KBM-7 (cell line): ENCODE measurements around the gene CFAP52.
A peak's percentile ranks its signal among the peaks of the same experiment; 100 is the strongest.
"Not testable (repeated sequence)": the region's sequence is repeated elsewhere in the genome, so short reads cannot be mapped to it uniquely, and the experiment has no call there.

ENCODE experiments used
- DNase-seq: peaks from one replicate; pipeline ENCODE4 v3.0.0-alpha.2; 2015
- in situ Hi-C: fragments of 300-500 bp; cut with MboI; formaldehyde crosslinking; loops from 2 replicates; pipeline ENCODE4 v1.14.3; 2020; ENCODE audit warnings: low sequenced_read_pairs, low pct_unique_long_range_greater_than_20kb, mixed read lengths

CFAP52 gene

DNA sequence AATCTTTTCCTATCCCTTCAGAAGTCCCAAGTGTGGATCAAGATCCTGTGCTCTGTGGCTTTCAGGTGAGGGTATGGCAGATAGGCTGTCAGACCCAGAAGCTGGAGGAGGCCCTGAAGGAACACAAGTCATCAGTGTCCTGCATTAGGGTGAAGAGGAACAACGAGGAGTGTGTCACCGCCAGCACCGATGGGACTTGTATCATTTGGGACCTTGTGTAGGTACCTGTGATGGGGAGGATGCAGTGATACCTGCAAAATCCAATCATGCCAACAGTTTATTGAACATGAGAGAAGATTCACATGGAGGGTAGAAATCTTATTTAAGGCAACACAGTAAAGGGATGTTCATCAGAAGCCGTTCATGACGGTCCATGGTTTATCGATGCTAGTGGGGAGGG is 58.9 kb downstream of the CFAP52 start:
- in situ Hi-C loops, result no loop called here
- no peak for DNase-seq

- DNase-seq, result no peak
- in situ Hi-C loops, result no loop called here
These were observed 60.1 kb downstream of the CFAP52 start for GRCh38 chr17:9636501-9636900.

GRCh38 chr17:9640388-9640787 is 63.9 kb downstream of the CFAP52 start:
- DNase-seq, in situ Hi-C loops: not testable (repeated sequence)

GRCh38 chr17:9643611-9644010 is 67.2 kb downstream of the CFAP52 start:
- in situ Hi-C loops, result no loop called here

GRCh38 chr17:9644910-9645751 is 68.7 kb downstream of the CFAP52 start, which contains the start of gene USP43:
TSS of gene USP43 (plus strand) at chr17:9645517. CDS start at chr17:9645633, 116 bp downstream.
- peak; percentile 71 for DNase-seq
- in situ Hi-C loops, result no loop called here

More at GRCh38 chr17:9643611-9644010, 67.2 kb downstream of the CFAP52 start:
- no peak for DNase-seq

DNA sequence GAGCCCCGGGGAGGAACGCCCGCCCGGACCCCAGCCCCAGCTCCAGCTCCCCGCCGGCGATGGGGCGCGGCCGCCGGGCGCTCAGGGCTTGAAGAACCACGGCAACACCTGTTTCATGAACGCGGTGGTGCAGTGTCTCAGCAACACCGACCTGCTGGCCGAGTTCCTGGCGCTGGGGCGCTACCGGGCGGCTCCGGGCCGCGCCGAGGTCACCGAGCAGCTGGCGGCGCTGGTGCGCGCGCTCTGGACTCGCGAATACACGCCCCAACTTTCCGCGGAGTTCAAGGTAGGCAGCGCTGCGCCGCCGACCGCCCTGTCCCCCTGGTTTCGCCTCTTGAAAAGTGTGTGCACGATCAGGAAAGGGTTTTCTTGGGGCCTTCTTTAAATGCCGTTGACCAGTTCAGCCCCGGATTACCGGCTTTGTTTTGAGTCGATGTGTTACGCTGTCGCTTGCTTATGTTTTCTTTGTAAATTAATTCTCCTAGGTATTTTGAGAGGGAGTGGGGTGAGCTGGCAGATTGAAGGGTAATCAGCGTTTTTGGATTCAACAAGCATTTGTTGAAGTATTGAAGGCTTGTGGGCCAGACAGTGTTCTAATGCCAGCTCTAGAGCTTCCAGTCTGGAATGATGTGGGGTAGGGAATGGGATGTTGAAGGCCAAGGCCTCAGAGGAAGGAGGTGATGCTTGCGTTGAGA is 69.6 kb downstream of the CFAP52 start:
- DNase-seq, result peak; percentile 63
- in situ Hi-C loops, result no loop called here

DNA sequence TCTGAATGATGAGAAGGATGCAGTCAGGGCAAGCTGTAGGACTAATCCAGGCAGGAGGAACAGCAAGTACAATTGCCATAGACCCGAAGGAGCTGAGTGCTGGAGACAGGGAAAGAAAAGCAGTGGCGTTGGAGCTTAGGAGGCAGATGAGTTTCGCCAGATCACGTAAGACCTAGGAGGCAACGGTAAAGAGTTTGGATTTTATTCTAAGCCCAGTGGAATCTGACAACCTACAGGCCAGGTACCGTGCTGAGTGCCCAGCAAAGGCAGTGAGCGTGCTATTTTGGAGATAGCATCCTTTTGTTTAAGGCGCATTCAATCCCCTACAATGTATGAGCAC is 70.1 kb downstream of the CFAP52 start:
- DNase-seq, result no peak
- in situ Hi-C loops, result no loop called here

- DNase-seq, result peak; percentile 24
- in situ Hi-C loops, result no loop called here
These were observed 70.6 kb downstream of the CFAP52 start for GRCh38 chr17:9647014-9647413.

GRCh38 chr17:9648521-9649110 is 72.2 kb downstream of the CFAP52 start:
- no peak for DNase-seq
- in situ Hi-C loops, result no loop called here

- in situ Hi-C loops, result no loop called here
These were observed 82.3 kb downstream of the CFAP52 start for GRCh38 chr17:9658593-9659211.

GRCh38 chr17:9661027-9661426 is 84.6 kb downstream of the CFAP52 start:
- in situ Hi-C loops, result no loop called here
- no peak for DNase-seq

More at GRCh38 chr17:9658593-9659211, 82.3 kb downstream of the CFAP52 start:
- no peak for DNase-seq

DNA sequence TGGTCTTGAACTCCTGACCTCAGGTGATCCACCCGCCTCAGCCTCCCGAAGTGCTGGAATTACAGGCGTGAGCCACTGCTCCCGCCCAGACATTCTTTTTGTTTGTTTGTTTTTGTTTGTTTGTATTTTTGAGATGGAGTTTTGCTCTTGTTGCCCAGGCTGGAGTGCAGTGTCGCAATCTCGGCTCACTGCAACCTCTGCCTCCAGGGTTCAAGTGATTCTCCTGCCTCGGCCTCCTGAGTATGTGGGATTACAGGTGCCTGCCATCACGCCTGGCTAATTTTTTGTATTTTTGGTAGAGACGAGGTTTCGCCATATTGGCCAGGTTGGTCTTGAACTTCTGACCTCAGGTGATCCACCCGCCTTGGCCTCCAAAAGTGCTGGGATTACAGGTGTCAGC is 87.1 kb downstream of the CFAP52 start:
- DNase-seq, in situ Hi-C loops: not testable (repeated sequence)

- in situ Hi-C loops, result no loop called here
- peak; percentile 16 for DNase-seq
These were observed 90.1 kb downstream of the CFAP52 start for GRCh38 chr17:9666461-9667050.

DNA sequence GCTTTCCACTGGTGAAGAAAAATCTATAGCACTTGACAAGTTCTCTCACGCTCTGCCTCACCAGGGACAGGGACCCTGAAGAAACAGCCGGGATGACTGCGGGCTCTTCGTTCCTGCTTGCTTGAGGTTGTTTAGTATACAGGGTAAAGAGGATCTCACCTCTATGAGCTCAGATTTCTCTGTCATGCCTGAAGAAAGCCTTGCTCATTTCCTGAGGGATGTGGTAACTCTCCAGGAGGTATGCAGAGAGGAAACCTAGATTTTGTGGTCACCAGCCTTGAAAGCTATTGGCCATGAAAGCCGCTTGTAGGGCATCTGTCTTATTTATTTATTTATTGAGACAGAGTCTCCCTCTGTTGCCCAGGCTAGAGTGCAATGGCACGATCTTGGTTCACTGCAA is 92.1 kb downstream of the CFAP52 start:
- in situ Hi-C loops, result no loop called here
- peak; percentile 40 for DNase-seq

- in situ Hi-C loops, result no loop called here
- no peak for DNase-seq
These were observed 93.1 kb downstream of the CFAP52 start for GRCh38 chr17:9669551-9670008.

DNA sequence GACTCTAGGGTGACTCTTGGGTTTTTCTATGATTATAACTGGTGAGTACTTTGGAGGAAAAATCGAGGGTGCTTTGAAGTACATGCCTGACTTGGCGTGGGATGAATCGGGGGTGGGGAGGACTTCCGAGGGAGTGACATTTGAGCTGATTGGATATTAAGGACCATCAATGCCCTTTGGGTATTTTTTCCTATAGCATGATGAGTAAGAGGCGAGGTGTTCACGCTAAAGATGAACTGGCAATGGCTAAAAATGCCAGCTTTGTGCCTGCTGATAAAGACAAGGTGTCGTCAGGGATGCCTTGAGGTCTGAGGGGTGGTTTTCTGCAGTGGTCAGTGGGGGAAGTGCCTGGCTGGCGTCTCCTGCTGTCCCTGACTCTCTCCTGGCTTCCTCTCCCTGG is 94.2 kb downstream of the CFAP52 start:
- no peak for DNase-seq
- in situ Hi-C loops, result no loop called here

GRCh38 chr17:9671559-9671958 is 95.1 kb downstream of the CFAP52 start:
- DNase-seq, result no peak
- in situ Hi-C loops, result no loop called here

GRCh38 chr17:9672266-9672665 is 95.8 kb downstream of the CFAP52 start:
- in situ Hi-C loops, result no loop called here

DNA sequence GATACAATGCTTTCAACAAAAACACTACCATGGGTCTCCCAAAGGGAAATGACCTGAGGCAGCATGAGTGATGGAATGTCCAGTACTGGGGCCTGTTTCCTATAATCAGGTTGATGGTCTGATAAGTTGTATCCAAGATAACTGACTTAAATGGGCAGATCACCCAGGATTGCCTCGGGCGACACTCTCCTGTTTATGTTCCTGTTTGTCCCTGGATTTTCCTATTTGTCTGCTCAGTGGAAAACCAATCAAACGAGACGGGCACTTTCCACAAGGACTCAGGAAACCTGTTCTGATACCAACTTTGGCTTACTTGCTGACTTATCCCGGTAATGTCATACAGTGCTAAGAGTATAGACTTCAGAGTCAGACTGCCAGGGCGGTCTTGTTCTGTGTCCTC is 96.2 kb downstream of the CFAP52 start:
- in situ Hi-C loops, result no loop called here
- no peak for DNase-seq

More at GRCh38 chr17:9672266-9672665, 95.8 kb downstream of the CFAP52 start:
- DNase-seq, result no peak
